Measurements from ENCODE around the gene PLGLB2.
"Not testable (repeated sequence)": the region's sequence is repeated elsewhere in the genome, so short reads cannot be mapped to it uniquely, and the experiment has no call there.

Gene PLGLB2

DNA sequence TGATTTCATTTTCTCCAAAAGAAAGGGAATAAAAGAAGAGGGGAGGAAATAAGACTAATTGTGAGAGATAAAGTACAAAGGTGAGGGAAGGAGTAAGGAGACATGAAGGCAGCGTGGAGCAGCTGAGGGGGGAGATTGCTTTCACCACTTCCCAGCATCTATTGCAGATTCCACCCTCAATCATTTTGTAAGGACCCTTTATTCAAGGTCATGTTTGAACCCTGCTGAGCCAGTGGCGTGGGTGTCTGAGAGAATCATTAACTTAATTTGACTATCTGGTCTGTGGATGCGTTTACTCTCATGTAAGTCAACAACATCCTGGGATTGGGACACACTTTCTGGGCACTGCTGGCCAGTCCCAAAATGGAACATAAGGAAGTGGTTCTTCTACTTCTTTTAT, at the start of gene PLGLB2:
PLGLB2 (plus strand) TSS at position 297 of the 400 bp plus-strand sequence; CDS start at position 364, 67 bp downstream.
- DNase-seq, result not testable (repeated sequence)

DNA sequence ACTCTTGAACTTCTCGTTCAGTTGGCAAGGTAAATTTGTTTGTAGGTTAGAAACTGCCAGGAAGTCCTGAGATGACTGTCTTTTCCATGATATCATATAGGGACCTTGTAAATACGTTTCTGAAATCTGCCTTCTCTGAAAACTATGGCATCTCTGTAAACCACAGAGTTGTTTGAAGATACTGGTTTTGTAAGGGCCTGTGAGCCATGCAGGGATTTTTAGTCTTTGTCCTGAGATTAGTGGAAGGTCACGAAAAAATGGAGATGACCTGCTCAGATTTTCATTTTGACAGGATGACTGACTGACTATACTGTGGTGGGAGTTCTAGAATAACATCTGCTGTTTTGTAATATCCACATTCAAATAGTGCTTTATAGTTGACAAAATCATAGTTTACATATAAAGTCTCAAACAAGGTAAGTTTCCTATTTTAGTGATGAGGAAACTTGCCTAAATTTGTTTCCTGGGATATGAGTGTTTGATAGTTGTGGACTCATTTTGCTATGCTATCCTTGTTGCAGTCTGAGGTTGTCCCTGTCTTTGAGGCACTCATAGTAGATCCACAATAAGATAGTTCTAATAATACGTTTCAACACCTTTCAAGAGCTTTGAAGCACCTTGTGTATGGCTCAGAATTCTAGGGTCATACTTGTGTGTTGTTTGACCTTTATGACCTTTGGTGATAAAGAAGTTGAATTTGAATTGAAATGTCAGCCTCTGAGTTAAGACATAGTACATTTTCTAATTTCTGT, 43.1 kb upstream of the PLGLB2 start:
- DNase-seq, result not testable (repeated sequence)

DNA sequence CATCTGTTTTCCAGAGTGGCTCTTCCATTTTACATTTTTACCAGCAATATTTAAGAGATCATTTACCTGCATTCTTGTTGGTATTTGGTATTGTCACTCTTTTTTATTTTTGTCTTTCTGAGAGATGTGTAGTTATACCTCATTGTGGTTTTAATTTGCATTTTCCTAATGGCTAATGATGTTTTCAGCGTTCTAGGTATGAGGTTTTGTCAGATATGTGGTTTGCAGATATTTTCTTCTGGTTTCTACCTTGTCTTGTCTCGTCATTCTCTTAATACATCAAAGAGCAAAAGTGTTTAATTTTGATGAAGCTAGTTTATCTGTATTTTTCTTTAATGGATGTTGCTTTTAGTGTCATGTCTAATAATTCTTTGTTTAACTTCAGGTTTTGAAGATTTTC, 39.5 kb upstream of the PLGLB2 start:
- not testable (repeated sequence) for DNase-seq

DNA sequence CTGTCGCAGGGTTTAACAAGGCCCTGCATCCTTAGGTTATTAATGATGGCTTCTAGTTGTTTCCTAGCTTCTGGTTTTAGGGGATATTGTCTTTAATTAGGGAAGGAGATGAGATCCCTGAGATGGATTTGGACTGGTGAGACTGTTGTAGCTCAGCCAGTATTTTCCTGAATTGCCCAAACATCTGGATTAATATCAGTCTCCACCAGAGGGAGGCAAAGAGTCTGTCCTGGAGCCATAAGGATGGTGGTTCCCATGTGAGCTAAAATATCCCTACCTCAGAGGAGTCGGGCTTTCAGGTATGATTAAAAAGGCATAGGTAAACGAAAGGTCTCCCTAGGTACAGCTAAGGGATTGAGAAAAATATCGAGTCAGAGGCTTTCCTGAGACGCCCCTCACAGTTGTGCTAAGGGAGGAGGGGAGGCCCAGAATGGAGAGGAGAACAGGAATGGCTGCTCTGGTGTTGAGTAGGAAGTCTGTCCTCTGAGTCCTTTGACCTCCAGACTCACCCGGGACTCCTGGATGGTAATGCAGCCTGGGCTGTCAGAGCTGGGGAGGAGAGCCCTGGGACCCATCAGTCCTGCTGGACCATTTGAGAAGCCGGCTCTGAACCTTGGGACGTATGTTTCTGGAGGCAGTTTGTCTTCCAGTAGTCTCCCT, 19.8 kb upstream of the PLGLB2 start:
- DNase-seq, result not testable (repeated sequence)

DNA sequence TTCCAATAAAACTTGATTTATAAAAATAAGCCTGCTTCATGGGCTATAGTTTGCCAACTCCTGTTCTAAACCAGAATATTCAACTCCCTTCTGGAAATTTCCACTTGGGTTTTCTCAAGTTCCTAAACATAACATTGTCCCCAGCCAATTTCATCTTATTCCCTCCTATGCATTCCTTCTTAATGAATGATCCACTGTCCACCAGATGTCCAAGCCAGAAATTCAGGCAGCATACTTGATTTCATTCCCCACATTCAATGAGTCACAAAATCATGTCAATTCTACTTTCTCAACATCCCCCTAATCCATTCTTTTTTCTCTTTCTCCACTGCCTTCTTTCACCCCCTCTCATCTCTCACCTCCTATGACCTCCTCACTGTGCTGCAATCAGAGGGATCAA, 7.0 kb upstream of the PLGLB2 start:
- not testable (repeated sequence) for DNase-seq

DNA sequence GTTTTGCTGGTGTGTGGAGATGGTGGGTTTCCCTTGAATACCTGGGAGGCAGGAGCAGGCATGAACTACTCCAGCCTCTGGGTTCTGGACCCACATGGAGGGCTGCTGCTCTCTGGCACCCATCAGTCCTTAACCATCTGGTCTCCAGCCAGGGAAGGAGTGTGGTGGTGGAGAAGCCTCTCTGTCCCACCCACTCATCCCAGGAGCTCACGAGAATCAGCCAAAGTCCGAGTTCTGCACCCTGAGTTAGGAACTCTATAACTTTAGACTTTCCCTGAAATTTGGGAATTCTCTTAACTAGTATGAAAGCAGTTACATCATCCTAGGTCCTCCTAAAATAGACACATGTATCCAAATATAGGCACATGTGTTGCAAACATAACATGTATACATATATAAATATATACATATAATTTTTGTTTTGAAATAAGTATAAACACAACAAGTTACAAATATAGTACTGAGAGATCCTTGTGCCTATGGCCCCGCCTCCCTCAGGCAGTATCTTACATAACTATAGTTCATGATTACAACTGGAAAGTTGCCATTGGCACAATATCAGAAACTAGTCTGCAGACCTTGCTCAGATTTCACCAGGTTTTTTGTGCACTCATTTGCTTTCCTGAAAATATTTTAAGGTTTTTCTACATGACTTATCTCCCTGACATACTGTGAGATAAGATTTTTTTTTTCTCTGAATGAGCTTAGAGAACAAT, 5.3 kb upstream of the PLGLB2 start:
- DNase-seq, result not testable (repeated sequence)

DNA sequence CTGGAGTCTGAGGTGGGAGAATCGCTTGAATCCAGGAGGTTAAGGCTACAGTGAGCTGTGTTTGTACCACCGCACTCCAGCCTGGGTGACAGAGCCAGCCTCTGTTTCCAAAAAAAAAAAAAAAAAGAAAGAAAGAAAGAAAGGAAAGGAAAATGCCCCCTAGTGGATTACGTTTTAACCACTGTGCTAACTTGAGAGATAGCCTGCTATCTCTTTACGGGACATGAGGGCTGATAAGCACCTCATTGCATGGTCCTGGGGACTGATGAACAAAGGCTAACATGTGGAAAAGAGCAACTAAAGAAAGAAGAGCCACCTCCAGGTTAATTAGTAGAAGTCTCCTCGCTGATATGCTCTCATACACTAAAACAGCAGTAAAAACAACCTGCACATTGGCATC, 4.2 kb upstream of the PLGLB2 start:
- DNase-seq, result not testable (repeated sequence)

DNA sequence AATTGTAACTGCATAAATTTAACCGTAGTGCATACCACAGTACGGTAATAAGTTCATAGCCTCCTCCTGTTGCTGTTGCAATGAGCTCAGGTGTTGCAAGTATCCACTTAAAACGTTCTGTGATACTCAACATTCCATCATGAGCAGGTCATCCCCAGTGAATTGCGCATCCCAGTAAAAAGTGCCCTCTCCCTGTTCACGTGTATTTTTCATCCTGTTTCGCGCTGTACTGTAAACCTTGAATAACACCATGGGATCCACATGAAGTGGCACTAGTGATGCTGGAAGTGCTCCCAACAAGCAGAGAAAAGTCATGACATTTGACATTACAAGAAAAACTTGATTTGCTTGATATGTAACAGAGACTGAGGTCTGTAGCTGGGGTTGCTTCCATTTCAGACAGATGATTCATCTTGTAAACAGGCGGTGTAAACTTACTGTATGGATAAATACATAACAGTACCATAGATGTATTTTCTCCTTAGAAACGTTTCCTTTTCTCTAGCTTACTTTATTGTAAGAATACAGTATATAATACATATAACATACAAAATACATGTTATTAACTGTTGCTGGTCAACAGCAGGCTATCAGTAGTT, 2.4 kb upstream of the PLGLB2 start:
- not testable (repeated sequence) for DNase-seq

DNA sequence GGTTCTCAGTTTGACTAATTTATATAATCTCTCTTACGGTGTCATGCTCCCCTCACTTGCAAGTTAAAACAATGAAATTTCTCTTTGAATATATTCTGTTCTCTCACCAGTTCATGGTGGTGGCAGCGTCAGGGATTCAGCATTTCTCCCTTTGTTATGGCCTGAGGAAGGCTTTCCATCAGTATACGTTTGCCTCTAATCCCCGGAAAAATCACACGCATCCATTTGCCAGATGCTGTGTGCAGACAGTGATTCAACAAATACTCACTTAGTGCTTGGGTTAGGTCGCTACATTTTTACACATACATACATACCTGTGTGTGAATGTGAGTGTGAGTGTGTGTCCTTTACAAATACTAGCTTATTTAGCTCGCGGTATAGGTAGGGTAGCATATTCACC, 637 bp downstream of the PLGLB2 start:
- not testable (repeated sequence) for DNase-seq

DNA sequence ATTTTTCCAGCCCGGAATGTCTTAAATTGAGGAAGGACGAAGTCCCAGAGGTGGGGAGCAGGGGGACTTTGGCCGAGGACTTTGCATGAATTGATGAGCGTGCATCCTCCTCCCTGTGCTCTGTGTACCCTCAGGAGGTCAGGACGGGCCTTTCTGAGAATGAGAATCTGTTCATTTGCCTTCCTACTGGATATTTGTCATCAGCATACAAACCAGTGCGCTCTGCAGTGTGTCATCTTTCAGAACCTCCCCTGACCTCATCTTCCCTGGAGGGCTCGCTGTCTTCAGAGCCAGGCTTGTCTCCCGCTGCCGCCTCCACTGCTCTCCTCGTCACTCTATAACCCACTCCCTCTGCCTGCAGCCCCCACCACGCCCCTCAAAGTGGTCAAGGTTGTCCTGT, 2.7 kb downstream of the PLGLB2 start:
- DNase-seq, result not testable (repeated sequence)

DNA sequence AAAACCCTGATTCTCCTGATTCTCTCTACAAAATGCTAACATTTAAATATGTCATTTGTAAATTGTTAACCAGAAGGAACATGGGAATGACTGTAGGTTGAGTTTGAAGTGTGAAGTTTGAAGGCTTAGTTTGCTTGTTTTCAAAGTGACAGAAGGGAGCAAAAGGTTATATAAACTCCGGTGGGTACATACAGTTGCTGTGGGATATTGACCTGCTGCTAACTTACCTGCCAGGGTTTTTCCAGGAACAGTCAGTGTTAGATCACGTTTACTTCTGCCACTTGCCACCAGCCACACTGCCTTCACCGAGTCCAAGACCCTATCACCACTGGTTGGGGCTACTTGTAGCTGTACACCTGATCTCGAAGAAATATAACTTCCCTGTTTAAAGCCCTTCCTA, 6.9 kb downstream of the PLGLB2 start:
- DNase-seq, result not testable (repeated sequence)
